Spleen (tissue), 11 donors: ENCODE measurements around the gene LRRC8B. TPM values are rescaled to one million over a fixed set of nuclear protein-coding genes. Genes with fewer than 3 reads are reported as not detected.
A peak's percentile ranks its signal among the peaks of the same experiment; 100 is the strongest.

Source experiments
- DNase-seq: peaks from one replicate; pipeline ENCODE4 v3.0.0-alpha.2; 2020
- H3K27ac ChIP-seq, 8 donors: fragments of 200-600 bp; sonication (generic) in 7 of 8; 1 replicate in 4 of 8; 2 replicates in 4 of 8; pipeline versions ENCODE4 v1.5.0 to v1.8.0; 2016 to 2021; ENCODE audit warnings: inconsistent platforms in 4 of 8, mild to moderate bottlenecking in 4 of 8, moderate library complexity in 1 of 8
- H3K27me3 ChIP-seq, 7 donors: fragments of 200-600 bp; sonication (generic) in 6 of 7; replicated peaks in 1 of 7; 1 replicate in 4 of 7; 2 replicates in 3 of 7; pipeline versions ENCODE4 v1.5.0 to v1.8.0; 2016 to 2021; ENCODE audit warnings: inconsistent platforms in 3 of 7, mild to moderate bottlenecking in 1 of 7
- H3K36me3 ChIP-seq, 6 donors: fragments of 200-600 bp; sonication (generic) in 5 of 6; 1 replicate in 4 of 6; 2 replicates in 2 of 6; pipeline versions ENCODE4 v1.5.0 to v1.8.0; 2016 to 2021; ENCODE audit warnings: inconsistent platforms in 2 of 6
- H3K4me1 ChIP-seq, 6 donors: fragments of 200-600 bp; sonication (generic) in 5 of 6; 1 replicate in 3 of 6; 2 replicates in 3 of 6; pipeline versions ENCODE4 v1.5.0 to v1.8.0; 2016 to 2021; ENCODE audit warnings: inconsistent platforms in 3 of 6
- H3K4me3 ChIP-seq, 8 donors: fragments of 200-600 bp; sonication (generic) in 7 of 8; 1 replicate in 4 of 8; 2 replicates in 4 of 8; pipeline versions ENCODE4 v1.5.0 to v1.8.0; 2016 to 2021; ENCODE audit warnings: inconsistent platforms in 4 of 8, mild to moderate bottlenecking in 4 of 8, moderate library complexity in 2 of 8
- H3K9me3 ChIP-seq, 8 donors: fragments of 200-600 bp; sonication (generic) in 7 of 8; 1 replicate in 4 of 8; 2 replicates in 4 of 8; pipeline versions ENCODE4 v1.5.0 to v1.8.0; 2016 to 2021; ENCODE audit warnings: inconsistent platforms in 4 of 8
- CTCF ChIP-seq, 11 experiments: fragments of 200-600 bp in 7 of 11; fragments of 450-650 bp in 4 of 11; sonication (generic) in 4 of 11; IDR thresholded peaks in 8 of 11; conservative IDR thresholded peaks in 3 of 11; 1 replicate in 7 of 11; 2 replicates in 4 of 11; pipeline versions ENCODE4 v1.4.0 to v1.8.0; 2016 to 2021; ENCODE audit warnings: antibody characterized with exemption in 11 of 11, inconsistent platforms in 4 of 11, mild to moderate bottlenecking in 1 of 11
- POLR2A ChIP-seq, 3 donors: fragments of 450-650 bp; IDR thresholded peaks; one replicate each; pipeline ENCODE4 v1.5.1; 2017; ENCODE audit warnings: antibody characterized with exemption in 3 of 3, mild to moderate bottlenecking in 1 of 3
- POLR2AphosphoS5 ChIP-seq, 3 donors: sonication (generic); formaldehyde crosslinking; IDR thresholded peaks; one replicate each; pipeline ENCODE4 v1.5.1; 2017; ENCODE audit warnings: antibody characterized with exemption in 3 of 3
- WGBS, 5 donors: extraction: QIAGEN DNeasy Blood & Tissue Kit in 3 of 5; methylation state at CpG; one replicate each; pipeline versions ENCODE4 v1.1.5 to v1.1.7; 2013 to 2018; 5-methylcytosine and 5-hydroxymethylcytosine counted together
- intact Hi-C: fragments of 100-400 bp; cut with DNase I; formaldehyde crosslinking; loops from one replicate; pipeline ENCODE4 v1.15.0; 2023; ENCODE audit warnings: low total_unique reads
- polyA plus RNA-seq, 3 donors: library from polyadenylated mRNA; stranded (reverse); fragments of 200-250 nt; gene quantifications; one replicate each; pipeline ENCODE4 v1.2.1, GENCODE V29; 2013
- total RNA-seq, 7 donors: library from RNA; depleted of rRNA in 3 of 7; stranded (reverse); fragments of >200 nt in 3 of 7; fragmentation: NEBNext Ultra II Directional in 4 of 7; extraction: Animal tissue kit (Norgen Biotek cat#: 25700) in 4 of 7; gene quantifications; one replicate each; pipeline versions ENCODE4 v1.1.0 to v1.2.1, GENCODE V29; 2016 to 2021
- donor health status: healthy with polysubstance abuse.
- donor health status: DM: no; HTN: no; CAD: no; lungs with moderate emphysema.
- donor health status: DM: no; HTN: no; CAD: no.
- donor health status: Bipolar disorder and iron deficiency.
- donor health status: healthy.
- donor health status: DM: no; HTN: no; CAD: no.
- donor health status: DM: yes; HTN: yes; CAD: no.

Gene LRRC8B
- total and polyA plus RNA-seq, 10 donors, result 1.7 to 22.5 (median 13.1) TPM

- peaks cover 0 to 13% (median 0%) of the 10 kb centered on the region in 6 donors for H3K4me1 ChIP-seq
- no peaks in the 10 kb centered on the region for H3K36me3 ChIP-seq
- intact Hi-C loops, result no loop called here
- no peak overlapping the region for H3K4me3 ChIP-seq
- H3K27ac ChIP-seq, result no peak overlapping the region
- no peaks in the 10 kb centered on the region for H3K27me3 ChIP-seq
- no peak for DNase-seq
- TF ChIP-seq POLR2A (IDR thresholded peaks at IDR 0.05) (no peak), POLR2AphosphoS5 (IDR thresholded peaks at IDR 0.05) (no peak), CTCF (IDR thresholded peaks at IDR 0.05 in 8 of 11, conservative IDR thresholded peaks at IDR 0.05 in 3 of 11) (no peak)
- H3K9me3 ChIP-seq, result peaks cover 0 to 11% (median 0%) of the 10 kb centered on the region in 8 donors
- 94 to 99% (median 96%) methylated on average over 2 of the region's 2 CpGs for WGBS, 5 donors
Measured at GRCh38 chr1:89616844-89617627, 92.4 kb downstream of the LRRC8B start.

- Histone ChIP-seq H3K27ac (no peak overlapping the region), H3K36me3 (no peaks in the 10 kb centered on the region), H3K4me1 (peaks cover 0 to 16% (median 0%) of the 10 kb centered on the region in 6 donors), H3K9me3 (peaks cover 0 to 11% (median 0%) of the 10 kb centered on the region in 8 donors), H3K27me3 (no peaks in the 10 kb centered on the region), H3K4me3 (no peak overlapping the region)
- WGBS, 5 donors, result 76 to 90% (median 84%) methylated on average over 3 of the region's 3 CpGs
- intact Hi-C loops, result no loop called here
- TF ChIP-seq POLR2AphosphoS5 (IDR thresholded peaks at IDR 0.05) (no peak), CTCF (IDR thresholded peaks at IDR 0.05 in 8 of 11, conservative IDR thresholded peaks at IDR 0.05 in 3 of 11) (no peak), POLR2A (IDR thresholded peaks at IDR 0.05) (no peak)
- DNase-seq, result no peak
Measured at GRCh38 chr1:89620664-89621063, 96.0 kb downstream of the LRRC8B start.

- Histone ChIP-seq H3K4me1 (peaks cover 0 to 17% (median 0%) of the 10 kb centered on the region in 6 donors), H3K36me3 (no peaks in the 10 kb centered on the region), H3K27ac (no peak overlapping the region), H3K9me3 (peaks cover 0 to 5% (median 0%) of the 10 kb centered on the region in 8 donors), H3K4me3 (no peak overlapping the region), H3K27me3 (no peaks in the 10 kb centered on the region)
- WGBS, 5 donors, result 60 to 80% (median 71%) methylated on average over 3 of the region's 3 CpGs
- TF ChIP-seq CTCF (IDR thresholded peaks at IDR 0.05 in 8 of 11, conservative IDR thresholded peaks at IDR 0.05 in 3 of 11) (peak in 1 of 11 experiments; percentile 11), POLR2AphosphoS5 (IDR thresholded peaks at IDR 0.05) (no peak)
- intact Hi-C loops, result no loop called here
- DNase-seq, result no peak
Measured at GRCh38 chr1:89622895-89623294, 98.3 kb downstream of the LRRC8B start.

- no peak for TF ChIP-seq POLR2AphosphoS5 (IDR thresholded peaks at IDR 0.05)
- no peak for TF ChIP-seq POLR2A (IDR thresholded peaks at IDR 0.05)
- no peak for TF ChIP-seq CTCF (IDR thresholded peaks at IDR 0.05 in 8 of 11, conservative IDR thresholded peaks at IDR 0.05 in 3 of 11)
- H3K27ac ChIP-seq, result peak overlapping the region in 2 of 8 donors; percentile 12 to 46
- H3K4me3 ChIP-seq, result no peak overlapping the region
- H3K4me1 ChIP-seq, result peaks cover 0 to 23% (median 0%) of the 10 kb centered on the region in 6 donors
- DNase-seq, result no peak
- H3K36me3 ChIP-seq, result no peaks in the 10 kb centered on the region
- H3K27me3 ChIP-seq, result no peaks in the 10 kb centered on the region
- no peaks in the 10 kb centered on the region for H3K9me3 ChIP-seq
- WGBS, 5 donors, result 77 to 91% (median 85%) methylated on average over 1 of the region's 1 CpG
- intact Hi-C loops, result no loop called here
Measured at GRCh38 chr1:89624314-89624713, 99.7 kb downstream of the LRRC8B start.
